UCSD-AML1 (cell line): ENCODE measurements around the gene COX6B2.

Experiments
- DNase-seq: peaks from one replicate; lab custom pipeline; 2025; ENCODE audit not compliant: unreplicated experiment; lab: John Stamatoyannopoulos, UW

Gene COX6B2

DNA sequence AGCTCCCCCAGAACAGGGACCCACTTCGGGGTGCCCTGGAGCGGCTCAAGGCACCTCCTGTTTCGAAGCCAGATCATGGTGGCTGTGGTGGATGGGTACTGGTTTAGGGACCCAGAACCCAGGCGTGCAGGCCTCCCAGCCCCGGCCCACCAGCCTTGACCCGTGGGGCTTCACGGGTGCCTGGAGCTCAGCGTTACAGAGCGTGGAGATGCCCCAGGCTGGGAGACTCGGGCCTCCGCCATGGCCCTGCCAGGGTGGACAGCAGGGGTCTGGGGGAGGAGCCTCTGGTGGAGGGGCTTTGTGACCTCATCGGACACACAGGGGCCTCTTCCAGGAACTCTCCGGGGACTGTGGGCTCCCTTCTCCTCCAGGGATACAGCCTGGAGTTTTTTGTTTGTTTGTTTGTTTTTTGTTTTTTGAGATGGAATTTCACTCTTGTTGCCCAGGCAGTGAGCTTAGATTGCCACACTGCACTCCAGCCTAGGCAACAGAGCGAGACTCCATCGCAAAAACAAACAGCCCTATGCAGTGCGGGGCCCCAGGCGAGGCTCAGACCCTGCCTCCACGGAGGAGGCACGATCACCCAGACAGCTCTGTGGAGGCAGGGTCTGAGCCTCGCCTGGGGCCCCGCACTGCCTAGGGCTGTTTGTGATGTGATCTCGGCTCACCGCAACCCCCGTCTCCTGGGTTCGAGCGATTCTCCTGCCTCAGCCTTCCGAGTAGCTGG lies 8.6 kb upstream of the COX6B2 start, which contains the start of gene GARIN5B:
GARIN5B (minus strand) TSS at position 271 of the 727 bp plus-strand sequence; CDS start at position 77, 194 bp downstream.
- no peak for DNase-seq

DNA sequence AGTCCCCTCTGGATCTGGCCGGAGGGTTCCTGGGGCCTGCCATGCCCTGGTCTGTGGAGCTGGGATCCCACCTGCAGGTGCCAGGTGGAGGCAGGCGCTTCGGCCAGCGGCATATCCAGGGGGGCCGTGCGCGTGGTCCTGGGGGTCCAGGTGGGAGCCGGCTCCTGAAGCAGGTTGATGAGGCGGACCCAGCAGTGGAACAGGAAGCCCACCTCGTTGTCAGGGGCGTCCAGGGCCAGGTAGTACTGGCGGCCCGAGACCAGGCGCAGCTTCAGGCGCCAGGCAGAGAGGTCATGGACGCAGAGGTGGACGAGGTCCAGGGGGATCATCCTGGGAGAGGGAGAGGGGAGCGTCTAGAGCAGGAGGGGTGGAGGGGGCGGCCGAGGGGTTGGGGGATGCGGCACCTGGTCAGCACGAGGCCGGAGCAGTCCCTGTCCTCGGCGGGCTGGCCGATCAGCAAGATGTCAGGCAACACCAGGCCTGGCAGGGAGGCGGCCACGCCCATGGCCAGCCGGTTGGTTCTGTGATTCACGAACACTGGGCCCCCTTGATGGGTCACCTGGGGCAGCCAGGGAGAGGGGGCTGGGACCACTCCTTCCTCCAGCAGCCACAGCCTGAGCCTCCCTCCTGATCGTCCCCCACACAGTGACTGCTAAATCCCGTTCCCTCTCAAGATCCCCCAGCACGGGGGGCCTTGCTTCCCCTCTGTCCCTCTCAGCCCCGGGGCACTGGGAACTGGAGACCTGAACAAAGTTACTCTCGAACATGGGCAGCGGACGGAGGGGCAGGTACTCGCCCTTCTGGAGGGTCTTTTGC lies 7.9 kb upstream of the COX6B2 start:
- no peak for DNase-seq

DNA sequence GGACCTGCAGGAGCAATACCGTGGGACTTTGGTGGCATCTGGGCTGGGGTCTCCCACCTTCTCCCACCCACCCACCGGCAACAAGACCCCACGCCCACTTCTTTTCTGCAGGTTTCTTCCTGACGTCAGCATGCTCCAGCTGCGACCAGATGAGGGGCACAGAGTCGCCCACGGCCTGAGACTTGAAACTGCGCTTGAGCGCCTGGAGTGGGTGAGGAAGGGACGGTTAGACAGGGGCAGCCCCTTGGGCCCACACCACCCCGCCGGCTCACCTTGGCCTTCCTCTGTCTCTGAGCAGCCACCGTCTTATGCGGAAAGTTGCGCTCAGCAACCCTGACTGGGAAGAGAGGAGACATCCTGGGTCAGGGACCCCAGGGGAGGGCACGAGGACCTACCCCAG lies 6.4 kb upstream of the COX6B2 start:
- DNase-seq, result no peak

DNA sequence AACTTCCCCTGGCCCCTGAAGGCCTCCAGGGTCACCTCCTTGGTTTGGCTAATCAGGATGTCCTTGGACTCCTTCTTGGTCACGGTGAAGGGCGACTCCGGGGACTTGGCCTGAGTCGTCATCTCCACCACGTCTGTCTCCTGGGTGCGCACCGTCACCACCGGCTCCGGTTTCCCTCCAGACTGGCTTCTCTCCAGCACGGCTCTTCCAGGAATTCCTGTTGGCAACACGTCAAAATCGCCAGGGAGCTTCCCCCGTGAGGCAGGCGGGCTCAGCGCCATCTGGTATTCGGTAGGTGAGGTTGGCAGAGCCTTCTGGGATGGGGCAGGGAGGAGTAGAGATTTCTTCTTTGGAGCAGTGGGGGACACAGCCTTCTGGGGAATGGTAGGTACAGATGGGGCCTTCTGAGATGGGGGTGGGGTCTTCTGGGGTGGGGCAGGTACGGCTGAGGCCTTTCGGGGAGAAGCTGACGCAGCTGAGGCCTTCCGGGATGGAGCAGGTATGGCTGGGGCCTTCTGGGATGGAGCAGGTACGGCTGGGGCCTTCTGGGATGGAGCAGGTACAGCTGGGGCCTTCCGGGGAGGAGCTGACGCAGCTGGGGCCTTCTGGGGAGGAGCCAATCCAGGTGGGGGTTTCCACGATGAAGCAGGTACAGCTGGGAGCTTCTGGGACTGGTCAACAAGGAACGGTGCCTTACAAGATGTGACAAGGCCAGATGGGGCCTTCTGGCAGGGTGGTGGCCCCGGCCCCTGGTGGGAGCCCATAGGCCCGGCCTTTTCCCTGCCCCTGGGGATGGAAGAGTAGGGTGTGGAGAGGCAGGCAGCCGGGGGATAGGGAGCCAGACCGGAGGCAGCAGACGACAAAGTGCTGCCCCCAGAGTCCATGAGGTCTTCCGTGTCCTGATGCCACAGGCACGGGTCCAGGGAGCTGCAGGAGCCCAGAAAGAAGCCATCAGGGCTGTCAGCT lies 4.7 kb upstream of the COX6B2 start:
- no peak for DNase-seq

DNA sequence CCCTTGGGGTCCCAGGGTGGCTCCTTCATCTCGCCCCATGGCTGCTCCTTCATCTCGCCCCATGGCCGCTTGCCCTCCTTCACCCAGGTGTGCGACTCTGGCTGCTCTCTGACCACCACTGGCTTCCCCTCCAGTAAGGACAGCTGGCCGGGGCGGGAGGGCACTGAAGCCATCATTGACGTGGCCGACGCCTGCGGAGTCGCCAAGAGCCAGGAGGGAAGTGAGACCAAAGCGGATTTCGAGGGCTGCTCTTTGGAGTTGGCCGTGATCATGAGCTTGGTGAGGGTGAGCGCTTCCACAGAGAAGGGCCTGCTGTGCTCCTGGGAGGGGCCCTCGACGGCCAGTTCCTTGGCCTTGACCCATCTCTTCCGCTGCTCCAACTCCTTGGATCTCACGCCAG lies 4.0 kb upstream of the COX6B2 start:
- DNase-seq, result no peak

DNA sequence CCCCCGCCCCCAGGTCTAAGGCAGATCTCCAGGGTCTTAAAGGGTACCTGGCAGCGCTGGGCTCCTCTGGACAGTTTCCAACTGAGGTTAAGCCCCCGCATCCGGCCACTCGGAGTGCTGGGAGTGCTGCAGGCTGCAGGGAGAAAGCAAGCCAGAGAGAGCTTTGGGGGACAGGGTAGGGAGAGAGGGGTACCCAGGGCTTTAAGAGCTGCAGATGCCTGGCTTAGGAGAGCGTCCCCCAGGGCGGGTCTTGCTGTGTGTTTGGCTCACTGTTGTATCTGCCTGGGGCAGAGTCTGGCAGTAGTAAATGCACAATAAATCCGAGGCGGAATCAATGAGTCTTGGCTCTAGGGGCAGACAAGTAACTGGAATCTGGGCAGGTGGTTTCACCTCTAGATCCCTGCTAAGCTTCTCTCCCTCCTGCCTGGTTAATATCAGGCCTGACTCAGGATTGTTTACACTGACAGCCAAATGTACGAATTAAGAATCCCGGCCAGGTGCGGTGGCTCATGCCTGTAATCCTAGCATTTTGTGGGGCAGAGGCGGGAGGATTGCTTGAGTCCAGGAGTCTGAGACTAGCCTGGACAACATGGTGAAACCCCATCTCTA lies 798 bp upstream of the COX6B2 start:
- DNase-seq, result no peak

DNA sequence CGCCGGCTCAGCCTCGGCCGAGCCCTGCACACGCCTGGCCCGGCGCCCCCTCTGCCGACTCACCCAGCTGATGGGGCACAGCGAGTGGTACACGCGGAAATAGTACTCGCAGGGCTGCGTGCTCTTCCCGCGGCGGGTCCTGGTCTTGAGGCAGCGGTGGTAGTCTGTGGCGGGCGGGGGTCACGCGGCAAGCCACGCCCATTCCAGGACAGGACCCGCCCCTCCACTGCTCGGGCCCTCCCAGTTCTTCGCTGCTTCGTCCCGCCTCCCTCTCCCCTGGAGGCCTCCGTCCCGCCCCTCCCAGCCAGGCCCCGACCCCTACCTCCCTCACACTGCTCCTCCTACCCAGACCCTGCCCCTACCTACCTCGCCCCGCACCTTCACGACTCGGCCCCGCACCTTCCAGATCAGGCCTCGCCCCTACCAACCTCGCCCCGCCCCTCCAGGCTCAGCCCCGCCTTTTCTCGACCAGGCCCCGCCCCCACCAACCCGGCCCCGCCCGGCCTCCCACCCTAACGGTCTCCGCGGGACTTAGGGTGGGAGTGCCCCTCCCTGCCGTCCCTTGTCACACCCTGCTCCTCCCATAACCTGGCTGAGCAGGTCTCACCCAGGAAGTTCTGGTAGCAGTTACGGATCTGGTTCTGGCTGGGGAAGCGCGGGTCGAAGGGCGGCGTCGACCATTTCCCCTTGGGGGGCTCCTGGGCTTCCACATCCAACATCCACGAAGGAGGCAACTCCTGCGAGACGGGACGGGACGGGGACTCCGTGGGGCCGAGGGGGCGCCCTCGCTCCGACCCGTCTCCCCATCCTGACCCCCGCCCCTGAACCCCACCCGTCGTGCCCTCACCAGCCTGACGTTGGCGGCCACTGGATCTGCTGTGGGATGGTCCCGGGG lies 469 bp downstream of the COX6B2 start:
- peak; percentile 69 for DNase-seq

DNA sequence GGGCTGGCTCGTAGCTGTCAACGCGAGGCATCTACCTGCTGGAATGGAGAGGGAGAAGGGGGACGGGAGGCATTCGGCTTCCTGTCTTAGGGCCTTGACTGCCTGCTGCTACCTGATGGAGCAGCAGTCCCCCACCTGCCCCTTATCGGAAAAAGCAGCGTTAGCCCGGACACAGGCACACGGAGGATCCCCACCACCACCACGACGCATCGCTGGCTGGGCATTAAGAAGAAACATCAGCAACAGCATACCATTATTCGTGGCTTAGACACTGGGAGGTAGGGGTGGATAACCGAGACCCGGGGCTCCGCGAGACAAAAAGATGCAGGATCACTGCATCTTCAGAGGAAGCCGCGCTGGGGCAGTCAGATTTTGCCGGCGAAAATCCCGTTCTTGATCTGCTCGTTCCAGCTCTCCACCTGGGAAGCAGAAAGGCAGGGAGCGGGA lies 1.1 kb downstream of the COX6B2 start:
- no peak for DNase-seq

DNA sequence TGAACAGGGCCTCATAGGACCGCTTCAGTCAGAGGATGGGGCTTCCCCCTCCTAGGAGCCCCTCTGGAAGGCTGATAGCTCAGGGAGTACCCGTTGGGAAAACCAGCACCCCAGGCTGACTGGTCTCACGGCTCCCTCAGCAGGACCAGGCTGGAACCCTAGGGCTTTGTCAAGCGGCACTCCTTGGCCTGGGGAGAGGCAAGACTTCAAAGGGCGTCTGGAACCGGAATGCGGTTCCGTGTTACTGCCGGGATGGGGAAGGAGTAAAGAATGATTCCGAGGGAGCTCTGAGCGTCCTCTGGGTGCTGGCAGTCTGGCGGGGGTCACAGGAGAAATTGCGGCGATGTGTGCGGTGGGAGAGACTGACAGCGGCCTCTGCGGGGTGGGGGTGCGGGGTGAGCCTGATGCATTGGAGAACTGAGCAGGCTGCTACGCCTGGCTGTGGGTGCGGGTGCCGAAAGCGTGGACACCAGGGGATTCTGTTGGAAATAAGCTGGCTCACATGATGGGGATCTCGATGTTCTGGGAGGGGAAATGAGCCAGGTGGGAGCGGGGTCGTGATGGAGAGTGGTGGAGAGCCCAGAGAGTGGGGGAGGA lies 1.9 kb downstream of the COX6B2 start:
- no peak for DNase-seq

DNA sequence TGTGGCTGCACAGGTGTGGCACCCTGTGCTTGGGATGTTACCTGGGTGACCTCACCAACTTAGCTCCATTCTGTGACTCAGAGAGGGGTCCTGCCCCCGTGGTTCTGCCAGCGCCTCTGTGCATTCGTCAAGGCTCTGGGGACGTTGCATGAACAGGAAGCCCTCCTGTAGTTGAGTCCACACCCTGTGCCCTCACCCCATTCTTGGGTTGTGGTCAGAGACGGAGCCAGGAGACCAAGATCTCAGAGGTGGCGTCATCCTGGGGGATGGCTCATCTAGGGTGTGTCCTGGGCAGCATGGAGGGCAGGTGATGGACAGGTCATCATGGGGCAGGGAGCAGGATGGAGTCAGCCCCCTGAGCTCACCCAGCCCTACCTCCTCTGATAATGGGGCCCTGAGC lies 2.5 kb downstream of the COX6B2 start:
- DNase-seq, result no peak

DNA sequence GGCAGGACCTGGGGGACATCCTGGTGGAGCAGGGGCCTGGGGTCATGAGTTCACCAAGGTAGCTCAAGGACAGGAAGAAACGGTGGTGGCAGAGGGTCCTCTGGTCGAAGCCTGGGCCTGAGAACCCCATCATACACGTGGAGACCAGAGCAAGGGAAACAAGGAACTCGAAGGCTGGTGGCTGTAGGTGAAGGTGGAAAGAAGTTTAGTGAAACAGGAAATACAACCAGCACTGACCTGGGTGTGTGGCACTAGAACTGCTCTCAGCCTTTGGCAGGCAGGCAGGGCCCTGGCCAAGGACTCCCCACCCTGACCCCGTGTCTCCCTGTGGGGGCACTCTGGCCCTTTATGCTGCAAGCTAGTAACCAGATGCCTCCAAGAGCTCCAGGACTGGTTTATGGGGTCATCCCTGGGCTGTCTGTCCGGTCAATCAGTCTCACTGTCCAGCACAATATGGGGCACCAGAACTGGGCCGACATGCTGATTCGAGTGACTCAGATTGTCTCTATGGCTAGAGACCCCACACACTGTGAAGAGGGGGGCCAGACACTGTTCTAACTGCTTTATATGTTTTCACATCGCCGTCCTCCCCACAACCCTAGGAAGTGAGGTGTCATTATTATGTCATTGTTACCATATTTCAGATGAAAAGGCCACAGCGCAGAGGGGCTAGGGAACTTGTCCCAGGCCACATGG lies 3.8 kb downstream of the COX6B2 start:
- DNase-seq, result no peak

DNA sequence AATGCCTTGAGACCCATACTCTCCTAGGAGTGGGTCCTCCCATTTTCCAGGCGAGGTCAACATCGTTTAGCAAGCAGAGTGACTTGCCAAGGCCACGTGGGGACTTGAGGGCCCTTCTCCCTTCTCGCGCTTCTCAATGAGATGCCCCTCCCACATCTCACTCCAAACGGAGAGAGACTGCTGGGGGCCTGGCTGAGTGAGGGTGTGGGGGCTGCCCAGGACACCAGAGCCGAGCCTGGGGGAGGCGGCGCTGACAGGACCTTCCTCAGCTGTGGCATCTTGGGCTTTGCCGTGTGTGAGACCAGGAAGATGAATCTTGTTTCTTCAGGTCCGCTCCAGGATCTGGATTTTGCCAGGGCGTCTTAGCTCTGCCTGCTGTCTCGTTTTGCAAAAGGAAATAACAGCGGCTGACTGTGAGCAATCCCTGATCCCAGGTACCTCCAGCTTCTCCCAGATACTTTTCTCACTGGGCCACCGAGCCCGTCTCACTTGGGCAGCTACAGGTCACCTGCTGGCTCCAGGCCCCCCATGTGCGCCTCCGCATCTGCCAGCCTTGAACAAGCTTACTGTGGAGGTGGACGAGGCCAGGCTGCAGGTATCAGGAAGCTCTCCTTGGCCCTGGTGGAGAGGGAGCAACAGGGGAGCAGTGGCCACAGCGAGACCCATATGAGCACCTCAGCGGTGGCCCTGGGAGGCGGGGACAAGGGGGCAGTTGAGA lies 6.0 kb downstream of the COX6B2 start:
- no peak for DNase-seq

DNA sequence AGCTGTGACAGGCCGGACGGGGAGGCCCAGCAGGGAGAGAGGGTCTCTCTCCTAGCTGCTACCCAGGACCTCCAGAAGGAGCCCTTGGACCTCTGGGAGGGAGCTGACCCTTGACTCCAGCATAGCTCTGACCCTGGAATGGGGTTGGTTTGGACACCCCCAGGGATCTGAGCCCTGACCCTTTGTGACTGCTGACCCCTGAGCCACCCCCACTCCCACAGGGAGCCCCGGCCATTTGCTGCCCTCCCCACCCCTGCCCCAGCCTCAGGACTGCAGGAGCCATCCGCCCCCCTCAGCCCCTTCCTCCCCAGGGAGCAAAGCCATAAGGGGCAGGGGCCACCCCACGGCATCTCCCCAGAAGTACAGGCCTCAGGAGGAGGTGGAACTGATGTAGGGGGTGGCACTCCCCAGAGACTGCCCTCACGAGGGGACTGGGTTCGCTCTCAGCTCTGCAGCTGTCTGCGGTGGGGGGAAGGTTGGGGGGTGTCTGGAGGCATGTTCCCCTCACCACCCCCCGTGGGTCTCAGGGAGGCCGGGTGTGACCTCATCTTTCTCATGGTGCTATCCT lies 7.0 kb downstream of the COX6B2 start:
- no peak for DNase-seq

DNA sequence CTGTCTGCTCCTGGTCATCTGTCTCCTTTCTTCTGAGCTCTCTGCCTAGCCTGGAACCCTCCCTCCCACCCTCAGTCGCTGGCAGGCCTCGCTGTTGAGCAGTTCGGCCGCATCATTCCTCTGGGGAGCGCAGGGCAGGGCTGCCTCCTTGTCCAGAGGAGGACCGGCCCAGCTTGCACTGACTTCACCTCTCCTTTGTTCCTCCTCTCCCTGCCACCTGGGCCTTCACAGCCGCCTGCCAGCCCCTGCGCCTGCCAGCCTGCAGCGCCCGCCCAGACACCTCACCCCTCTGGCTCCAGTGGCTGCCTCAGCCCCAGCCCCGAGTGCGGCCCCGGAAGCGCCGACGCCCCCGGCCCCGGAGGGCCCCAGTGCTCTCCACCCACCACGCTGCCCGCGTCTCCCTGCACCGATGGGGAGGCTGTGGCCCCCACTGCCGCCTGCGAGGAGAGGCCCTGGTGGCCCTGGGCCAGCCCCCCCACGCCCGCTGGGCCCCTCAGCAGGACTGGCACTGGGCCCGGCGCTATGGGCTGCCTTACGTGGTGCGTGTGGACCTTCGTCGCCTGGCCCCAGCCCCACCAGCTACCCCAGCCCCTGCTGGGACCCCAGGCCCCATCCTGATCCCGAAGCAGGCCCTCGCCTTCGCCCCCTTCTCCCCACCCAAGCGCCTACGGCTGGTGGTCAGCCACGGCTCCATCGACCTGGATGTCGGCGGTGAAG lies 7.6 kb downstream of the COX6B2 start:
- DNase-seq, result no peak

DNA sequence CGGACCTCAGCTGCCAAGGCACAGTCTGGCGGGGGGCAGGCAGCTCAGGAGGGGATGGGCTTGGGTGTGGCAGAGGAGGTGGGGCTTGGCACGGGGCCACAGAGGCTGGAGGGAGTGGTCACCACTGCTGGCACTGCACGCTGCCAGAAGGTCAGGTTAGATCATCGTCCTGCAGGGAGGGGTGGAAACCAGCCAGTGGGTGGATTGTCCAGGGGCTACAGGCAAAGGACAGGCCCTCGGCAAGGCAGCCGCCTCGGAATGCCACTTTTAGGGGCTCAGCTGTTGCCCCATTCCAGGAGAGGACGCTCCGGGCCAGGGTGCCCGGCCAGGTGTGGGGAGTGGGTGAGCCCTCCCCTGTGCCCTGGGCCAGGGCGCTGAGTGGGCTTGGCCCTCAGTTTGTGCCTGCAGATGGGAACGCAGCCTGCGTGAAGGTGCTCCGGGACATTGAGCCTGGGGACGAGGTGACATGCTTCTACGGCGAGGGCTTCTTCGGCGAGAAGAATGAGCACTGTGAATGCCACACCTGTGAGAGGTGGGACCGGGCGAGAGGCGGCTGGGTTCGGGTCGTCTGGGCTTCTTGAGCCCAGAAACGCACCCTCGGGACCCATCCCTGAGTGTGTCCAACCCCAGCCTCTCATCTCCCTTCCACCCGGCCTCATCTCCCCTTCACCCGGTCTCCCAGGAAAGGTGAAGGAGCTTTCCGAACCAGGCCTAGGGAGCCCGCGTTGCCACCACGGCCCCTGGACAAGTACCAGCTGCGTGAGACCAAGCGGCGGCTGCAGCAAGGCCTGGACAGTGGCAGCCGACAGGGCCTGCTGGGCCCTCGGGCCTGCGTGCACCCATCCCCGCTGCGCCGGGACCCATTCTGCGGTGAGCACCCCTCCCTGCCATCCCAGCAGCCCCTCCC lies 8.4 kb downstream of the COX6B2 start:
- DNase-seq, result no peak
